ENCODE measurements around the gene USP5. TPM values are rescaled to one million over a fixed set of nuclear protein-coding genes. Genes with fewer than 3 reads are reported as not detected.

Gene USP5
- total RNA-seq, 1 experiment from 2014 or later, result 175 TPM

DNA sequence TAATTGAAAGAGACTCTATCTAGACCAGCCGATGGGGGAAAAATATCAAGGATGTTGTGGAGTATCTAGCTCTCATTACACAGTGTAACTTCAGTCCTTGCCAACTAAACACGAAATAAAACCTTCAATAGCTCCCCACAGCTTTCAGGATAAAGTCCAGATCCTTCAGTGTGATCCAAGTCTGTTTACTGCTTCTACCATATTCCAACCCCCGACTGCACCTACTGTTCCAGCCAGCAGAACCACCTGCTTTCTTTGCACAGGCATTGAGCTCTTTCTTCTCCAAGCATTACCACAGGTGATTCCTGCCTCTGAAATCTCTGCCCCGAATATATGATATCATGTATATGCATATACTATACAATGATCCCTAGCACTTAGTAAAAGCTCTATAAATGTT, 50.5 kb downstream of the USP5 start:
- ChIA-PET POLR2A (interaction anchor here (1.3 to 1.4 kb wide), 3 partner anchors 11 to 41 kb away, joined by 3 to 5 read pairs (median 4); partner anchors contain the start of genes C12orf57 and RNU7-1), CTCF (interaction anchor here (1.1 kb wide), 1 partner anchor 12 kb away, joined by 6 read pairs; no protein-coding TSS in a partner anchor), RAD21 (ENCODE audit: low non-redundant PET in 1 of 2, low total read pairs in 2 of 2, uncharacterized antibody in 2 of 2, unreplicated experiment in 2 of 2) (no interaction called here)
- Histone ChIP-seq H3K9me3 (ENCODE audit: control insufficient read depth in 1 of 2, insufficient read depth in 1 of 2, low read depth in 1 of 2, low read length in 2 of 2) (no peaks in the 10 kb centered on the region), H4K20me1 (ENCODE audit: insufficient read depth) (no peaks in the 10 kb centered on the region), H3K4me3 (replicated peaks in 1 of 2; ENCODE audit: low read depth in 1 of 2, low read length in 2 of 2) (no peak overlapping the region), H3K36me3 (ENCODE audit: control insufficient read depth in 1 of 2, insufficient read depth in 2 of 2, low read length in 2 of 2) (no peaks in the 10 kb centered on the region), H3K9ac (ENCODE audit: low read length) (no peak overlapping the region), H3K79me2 (ENCODE audit: insufficient read depth, low read length) (no peaks in the 10 kb centered on the region), H3K4me1 (ENCODE audit: control insufficient read depth in 1 of 2, insufficient read depth in 2 of 2, low read length in 2 of 2) (peaks cover 10 to 31% of the 10 kb centered on the region in 2 experiments), H2AFZ (ENCODE audit: low read depth, low read length, poor library complexity, severe bottlenecking) (no peak overlapping the region), H3K4me2 (ENCODE audit: low read length) (no peak overlapping the region), H3K27me3 (ENCODE audit: insufficient read depth, low read length) (no peaks in the 10 kb centered on the region), H3K9me2 (ENCODE audit: insufficient read depth) (no peaks in the 10 kb centered on the region), H3K27ac (ENCODE audit: low read depth, low read length) (no peak overlapping the region)
- TF ChIP-seq, protein P1, sequence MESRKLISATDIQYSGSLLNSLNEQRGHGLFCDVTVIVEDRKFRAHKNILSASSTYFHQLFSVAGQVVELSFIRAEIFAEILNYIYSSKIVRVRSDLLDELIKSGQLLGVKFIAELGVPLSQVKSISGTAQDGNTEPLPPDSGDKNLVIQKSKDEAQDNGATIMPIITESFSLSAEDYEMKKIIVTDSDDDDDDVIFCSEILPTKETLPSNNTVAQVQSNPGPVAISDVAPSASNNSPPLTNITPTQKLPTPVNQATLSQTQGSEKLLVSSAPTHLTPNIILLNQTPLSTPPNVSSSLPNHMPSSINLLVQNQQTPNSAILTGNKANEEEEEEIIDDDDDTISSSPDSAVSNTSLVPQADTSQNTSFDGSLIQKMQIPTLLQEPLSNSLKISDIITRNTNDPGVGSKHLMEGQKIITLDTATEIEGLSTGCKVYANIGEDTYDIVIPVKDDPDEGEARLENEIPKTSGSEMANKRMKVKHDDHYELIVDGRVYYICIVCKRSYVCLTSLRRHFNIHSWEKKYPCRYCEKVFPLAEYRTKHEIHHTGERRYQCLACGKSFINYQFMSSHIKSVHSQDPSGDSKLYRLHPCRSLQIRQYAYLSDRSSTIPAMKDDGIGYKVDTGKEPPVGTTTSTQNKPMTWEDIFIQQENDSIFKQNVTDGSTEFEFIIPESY (IDR thresholded peaks at IDR 0.05; ENCODE audit: extremely low read depth, insufficient replicate concordance, low read length), result no peak
- TF ChIP-seq ZFX (IDR thresholded peaks at IDR 0.05) (no peak), RAD21 (IDR thresholded peaks at IDR 0.05; ENCODE audit: low read depth) (no peak), FOSL1 (IDR thresholded peaks at IDR 0.05; ENCODE audit: low read depth) (no peak), CEBPB (IDR thresholded peaks at IDR 0.05; ENCODE audit: low read depth) (no peak), SP1 (IDR thresholded peaks at IDR 0.05; ENCODE audit: low read depth) (no peak), POLR2AphosphoS5 (IDR thresholded peaks at IDR 0.05; ENCODE audit: low read depth, low read length) (no peak), CBX3 (IDR thresholded peaks at IDR 0.05; ENCODE audit: low read depth) (no peak)
- BruUV-seq (replicated peaks), result no TSS peak
- ATAC-seq, result no peak
- intact Hi-C loops (cut with micrococcal nuclease), result no loop called here
- DNase-seq (ENCODE audit: low read depth, low spot score), result no peak

DNA sequence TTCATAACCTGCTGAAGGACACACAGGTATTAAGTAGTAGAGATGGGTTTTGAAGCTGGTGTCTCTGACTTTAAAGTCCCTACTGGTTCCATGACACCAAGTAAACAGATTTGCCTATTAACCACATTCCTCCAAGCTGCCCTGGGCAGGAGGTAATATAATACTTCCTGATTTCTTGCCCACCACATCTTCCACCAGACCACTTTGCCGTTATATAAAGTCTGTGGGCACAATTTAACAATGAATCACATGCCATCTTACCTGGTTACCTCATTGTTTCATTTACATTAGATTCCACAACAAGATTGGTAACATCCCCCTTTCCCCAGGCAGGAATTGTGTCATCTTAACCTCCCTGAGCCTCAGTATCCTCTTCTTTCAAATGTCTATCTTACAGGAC, 51.8 kb downstream of the USP5 start:
- Histone ChIP-seq H3K27me3 (ENCODE audit: insufficient read depth, low read length) (no peaks in the 10 kb centered on the region), H3K9me2 (ENCODE audit: insufficient read depth) (no peaks in the 10 kb centered on the region), H4K20me1 (ENCODE audit: insufficient read depth) (no peaks in the 10 kb centered on the region), H3K4me1 (ENCODE audit: control insufficient read depth in 1 of 2, insufficient read depth in 2 of 2, low read length in 2 of 2) (peaks cover 10 to 31% of the 10 kb centered on the region in 2 experiments), H3K9me3 (ENCODE audit: control insufficient read depth in 1 of 2, insufficient read depth in 1 of 2, low read depth in 1 of 2, low read length in 2 of 2) (no peaks in the 10 kb centered on the region), H3K9ac (ENCODE audit: low read length) (peak overlapping the region; percentile 80; the same call in 1 of the 2 replicates), H3K4me2 (ENCODE audit: low read length) (peak overlapping the region; percentile 98), H3K36me3 (ENCODE audit: control insufficient read depth in 1 of 2, insufficient read depth in 2 of 2, low read length in 2 of 2) (no peaks in the 10 kb centered on the region), H2AFZ (ENCODE audit: low read depth, low read length, poor library complexity, severe bottlenecking) (no peak overlapping the region), H3K27ac (ENCODE audit: low read depth, low read length) (0 out of 2 replicates have a peak overlapping the region, but pooled peaks have one; percentile 26), H3K4me3 (replicated peaks in 1 of 2; ENCODE audit: low read depth in 1 of 2, low read length in 2 of 2) (peak overlapping the region in 1 of 2 experiments; percentile 82; a peak in 2 of 4 replicates), H3K79me2 (ENCODE audit: insufficient read depth, low read length) (no peaks in the 10 kb centered on the region)
- ATAC-seq, result no peak
- ChIA-PET RAD21 (ENCODE audit: low non-redundant PET in 1 of 2, low total read pairs in 2 of 2, uncharacterized antibody in 2 of 2, unreplicated experiment in 2 of 2) (no interaction called here), CTCF (interaction anchor here (1.5 kb wide), 1 partner anchor 22 kb away, joined by 5 read pairs; no protein-coding TSS in a partner anchor), POLR2A (interaction anchor here (1.3 to 1.5 kb wide), 3 partner anchors 12 to 22 kb away, joined by 3 to 4 read pairs (median 3); no protein-coding TSS in a partner anchor)
- TF ChIP-seq POLR2A (IDR thresholded peaks at IDR 0.05; ENCODE audit: borderline replicate concordance, extremely low read depth, insufficient read depth, insufficient read length) (no peak), ZFX (IDR thresholded peaks at IDR 0.05) (no peak), SRF (IDR thresholded peaks at IDR 0.05; ENCODE audit: low read depth) (no peak), EZH2 (IDR thresholded peaks at IDR 0.05) (no peak), POLR2AphosphoS5 (IDR thresholded peaks at IDR 0.05; ENCODE audit: low read depth, low read length) (no peak)
- TF ChIP-seq, protein P2, sequence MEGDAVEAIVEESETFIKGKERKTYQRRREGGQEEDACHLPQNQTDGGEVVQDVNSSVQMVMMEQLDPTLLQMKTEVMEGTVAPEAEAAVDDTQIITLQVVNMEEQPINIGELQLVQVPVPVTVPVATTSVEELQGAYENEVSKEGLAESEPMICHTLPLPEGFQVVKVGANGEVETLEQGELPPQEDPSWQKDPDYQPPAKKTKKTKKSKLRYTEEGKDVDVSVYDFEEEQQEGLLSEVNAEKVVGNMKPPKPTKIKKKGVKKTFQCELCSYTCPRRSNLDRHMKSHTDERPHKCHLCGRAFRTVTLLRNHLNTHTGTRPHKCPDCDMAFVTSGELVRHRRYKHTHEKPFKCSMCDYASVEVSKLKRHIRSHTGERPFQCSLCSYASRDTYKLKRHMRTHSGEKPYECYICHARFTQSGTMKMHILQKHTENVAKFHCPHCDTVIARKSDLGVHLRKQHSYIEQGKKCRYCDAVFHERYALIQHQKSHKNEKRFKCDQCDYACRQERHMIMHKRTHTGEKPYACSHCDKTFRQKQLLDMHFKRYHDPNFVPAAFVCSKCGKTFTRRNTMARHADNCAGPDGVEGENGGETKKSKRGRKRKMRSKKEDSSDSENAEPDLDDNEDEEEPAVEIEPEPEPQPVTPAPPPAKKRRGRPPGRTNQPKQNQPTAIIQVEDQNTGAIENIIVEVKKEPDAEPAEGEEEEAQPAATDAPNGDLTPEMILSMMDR (IDR thresholded peaks at IDR 0.05 in 2 of 3, conservative IDR thresholded peaks at IDR 0.05 in 1 of 3; ENCODE audit: borderline replicate concordance in 1 of 3, insufficient read depth in 1 of 3, low read depth in 2 of 3, low read length in 2 of 3), result no peak
- intact Hi-C loops (cut with micrococcal nuclease), result no loop called here
- no TSS peak for BruUV-seq (replicated peaks)
- DNase-seq (ENCODE audit: low read depth, low spot score), result no peak
